ENCODE results near the gene INSYN1. TPM values are rescaled to one million over a fixed set of nuclear protein-coding genes. Genes with fewer than 3 reads are reported as not detected.

Gene INSYN1
- total and polyA plus RNA-seq, 9 of the 15 experiments (the other 6 are each of a cell fraction or from before 2014, with no cell fraction given), result not detected

DNA sequence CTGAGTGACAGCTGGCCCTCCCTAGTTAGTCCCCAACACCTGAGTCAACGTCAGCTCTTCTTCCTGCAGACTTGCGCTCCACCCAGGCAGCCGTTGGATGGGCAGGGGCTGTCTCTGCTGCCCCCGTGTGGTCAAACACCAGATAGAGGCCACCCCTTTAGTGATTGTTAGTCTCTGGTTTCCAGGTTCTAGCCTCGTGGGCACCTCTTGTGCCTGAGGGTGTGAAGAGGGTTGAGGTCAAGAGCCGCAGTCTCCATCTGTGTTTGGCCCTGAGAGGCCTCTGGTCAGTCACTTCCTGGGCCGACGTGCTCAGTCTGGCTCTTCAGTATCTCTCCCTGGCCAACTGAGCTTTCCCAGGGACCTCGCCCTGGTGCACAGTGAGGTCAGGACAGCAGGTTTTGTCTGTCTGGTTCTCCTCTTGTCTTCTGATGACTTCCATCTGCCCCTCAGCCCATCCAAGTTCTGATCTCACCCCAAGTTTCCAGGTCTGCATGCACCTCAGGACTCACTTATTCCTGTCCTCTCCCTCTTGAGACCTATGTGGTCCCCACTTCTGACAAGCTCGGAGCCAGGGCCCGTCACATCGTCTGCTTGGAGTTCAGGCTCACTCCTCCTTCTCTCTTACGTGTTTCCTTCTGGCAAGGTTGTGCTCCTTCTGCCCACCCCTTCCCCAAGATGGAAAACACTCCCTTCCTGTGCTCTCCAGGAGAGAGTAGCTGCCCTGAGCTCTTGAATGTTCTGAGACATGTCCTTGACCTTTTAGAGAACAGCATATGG is 48.1 kb downstream of the INSYN1 start:
- H3K4me2 ChIP-seq (ENCODE audit: insufficient read depth, low read length), result no peak overlapping the region
- in situ Hi-C loops (cut with MboI), result no loop called here
- H3K4me3 ChIP-seq, result no peak overlapping the region
- DNase-seq (ENCODE audit: extremely low read depth in 1 of 4, low spot score in 3 of 4) (peak; percentile 76 to 82 (median 78)), ATAC-seq (peak; percentile 93), FAIRE-seq (peak; percentile 93)
- H4K20me1 ChIP-seq (replicated peaks; ENCODE audit: control insufficient read depth, insufficient read depth, low read length), result peaks cover 17% of the 10 kb centered on the region
- no peak overlapping the region for H3K9ac ChIP-seq (ENCODE audit: insufficient read depth in 1 of 2, low read depth in 2 of 2, low read length in 2 of 2)
- ChIA-PET POLR2A (interaction anchor here (0.6 to 1.2 kb wide), 5 partner anchors 60 to 382 kb away, joined by 3 to 4 read pairs (median 3); partner anchors contain the start of gene NPTN), CTCF (ENCODE audit: low intra/inter-chr PET ratio) (interaction anchor here (0.7 to 2.0 kb wide), 5 partner anchors 69 to 465 kb away, joined by 3 to 12 read pairs (median 3); no protein-coding TSS in a partner anchor)
- H3K4me1 ChIP-seq (replicated peaks in 1 of 2; ENCODE audit: control insufficient read depth in 2 of 2, insufficient read depth in 2 of 2, low read length in 2 of 2), result no peaks in the 10 kb centered on the region
- no peaks in the 10 kb centered on the region for H3K36me3 ChIP-seq (ENCODE audit: control insufficient read depth, insufficient read depth, low read length)
- H2AFZ ChIP-seq (ENCODE audit: low read depth, low read length), result no peak overlapping the region
- 6% methylated on average over 12 of the region's 13 CpGs for WGBS (ENCODE audit: insufficient coverage, low coverage, missing lambda C conversion rate)
- no peaks in the 10 kb centered on the region for H3K9me1 ChIP-seq (ENCODE audit: control insufficient read depth, insufficient read depth, low read length)
- no peak overlapping the region for H3K27ac ChIP-seq (ENCODE audit: extremely low read depth, low read depth, low read length)
- H3K27me3 ChIP-seq (ENCODE audit: control insufficient read depth in 2 of 2, insufficient read depth in 2 of 2, low read length in 2 of 2), result no peaks in the 10 kb centered on the region; a peak in 1 of 5 replicates
- BruUV-seq (replicated peaks), result no TSS peak
- no peaks in the 10 kb centered on the region for H3K79me2 ChIP-seq (ENCODE audit: control insufficient read depth, insufficient read depth, low read length)
- H3K9me3 ChIP-seq (replicated peaks; ENCODE audit: control insufficient read depth, insufficient read depth, low read depth, low read length), result no peaks in the 10 kb centered on the region
- intact Hi-C loops (cut with micrococcal nuclease), result loop anchor here (2.0 to 5.0 kb wide), 2 partner anchors 398 to 464 kb away; no protein-coding TSS in a partner anchor
- TF ChIP-seq, protein P1, sequence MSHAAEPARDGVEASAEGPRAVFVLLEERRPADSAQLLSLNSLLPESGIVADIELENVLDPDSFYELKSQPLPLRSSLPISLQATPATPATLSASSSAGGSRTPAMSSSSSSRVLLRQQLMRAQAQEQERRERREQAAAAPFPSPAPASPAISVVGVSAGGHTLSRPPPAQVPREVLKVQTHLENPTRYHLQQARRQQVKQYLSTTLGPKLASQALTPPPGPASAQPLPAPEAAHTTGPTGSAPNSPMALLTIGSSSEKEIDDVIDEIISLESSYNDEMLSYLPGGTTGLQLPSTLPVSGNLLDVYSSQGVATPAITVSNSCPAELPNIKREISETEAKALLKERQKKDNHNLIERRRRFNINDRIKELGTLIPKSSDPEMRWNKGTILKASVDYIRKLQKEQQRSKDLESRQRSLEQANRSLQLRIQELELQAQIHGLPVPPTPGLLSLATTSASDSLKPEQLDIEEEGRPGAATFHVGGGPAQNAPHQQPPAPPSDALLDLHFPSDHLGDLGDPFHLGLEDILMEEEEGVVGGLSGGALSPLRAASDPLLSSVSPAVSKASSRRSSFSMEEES (CRISPR knock-in tag; IDR thresholded peaks at IDR 0.05), result no peak
- TF ChIP-seq ELF4 (CRISPR knock-in tag; IDR thresholded peaks at IDR 0.05), result no peak
- TF ChIP-seq MCM5 (IDR thresholded peaks at IDR 0.05; ENCODE audit: low read depth), result no peak
- peak; percentile 34; the same call in 1 of the 2 replicates for TF ChIP-seq CREM (IDR thresholded peaks at IDR 0.05; ENCODE audit: low read depth)
- TF ChIP-seq KAT7 (CRISPR knock-in tag; IDR thresholded peaks at IDR 0.05; ENCODE audit: borderline replicate concordance), result no peak
- TF ChIP-seq, protein P2, sequence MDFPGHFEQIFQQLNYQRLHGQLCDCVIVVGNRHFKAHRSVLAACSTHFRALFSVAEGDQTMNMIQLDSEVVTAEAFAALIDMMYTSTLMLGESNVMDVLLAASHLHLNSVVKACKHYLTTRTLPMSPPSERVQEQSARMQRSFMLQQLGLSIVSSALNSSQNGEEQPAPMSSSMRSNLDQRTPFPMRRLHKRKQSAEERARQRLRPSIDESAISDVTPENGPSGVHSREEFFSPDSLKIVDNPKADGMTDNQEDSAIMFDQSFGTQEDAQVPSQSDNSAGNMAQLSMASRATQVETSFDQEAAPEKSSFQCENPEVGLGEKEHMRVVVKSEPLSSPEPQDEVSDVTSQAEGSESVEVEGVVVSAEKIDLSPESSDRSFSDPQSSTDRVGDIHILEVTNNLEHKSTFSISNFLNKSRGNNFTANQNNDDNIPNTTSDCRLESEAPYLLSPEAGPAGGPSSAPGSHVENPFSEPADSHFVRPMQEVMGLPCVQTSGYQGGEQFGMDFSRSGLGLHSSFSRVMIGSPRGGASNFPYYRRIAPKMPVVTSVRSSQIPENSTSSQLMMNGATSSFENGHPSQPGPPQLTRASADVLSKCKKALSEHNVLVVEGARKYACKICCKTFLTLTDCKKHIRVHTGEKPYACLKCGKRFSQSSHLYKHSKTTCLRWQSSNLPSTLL (IDR thresholded peaks at IDR 0.05), result no peak
- TF ChIP-seq MCM2 (IDR thresholded peaks at IDR 0.05; ENCODE audit: low read depth), result no peak
- TF ChIP-seq CBX8 (IDR thresholded peaks at IDR 0.05; ENCODE audit: borderline replicate concordance, extremely low read depth, low read depth, low read length, poor library complexity, severe bottlenecking), result no peak
- no peak for TF ChIP-seq CBFB (CRISPR knock-in tag; IDR thresholded peaks at IDR 0.05)
- TF ChIP-seq KLF10 (CRISPR knock-in tag; IDR thresholded peaks at IDR 0.05), result no peak
- no peak for TF ChIP-seq EP400 (IDR thresholded peaks at IDR 0.05)
- TF ChIP-seq HNRNPL (IDR thresholded peaks at IDR 0.05; ENCODE audit: low read depth, low read length), result no peak
- no peak for TF ChIP-seq ZNF324 (CRISPR knock-in tag; IDR thresholded peaks at IDR 0.05)
- no peak for TF ChIP-seq RAD51 (IDR thresholded peaks at IDR 0.05; ENCODE audit: borderline replicate concordance, low read depth)
- TF ChIP-seq TCFL5 (CRISPR knock-in tag; conservative IDR thresholded peaks at IDR 0.05), result no peak
- no peak for TF ChIP-seq TGIF2 (CRISPR knock-in tag; IDR thresholded peaks at IDR 0.05)
- peak; percentile 34; the same call in 1 of the 2 replicates for TF ChIP-seq ESRRA (IDR thresholded peaks at IDR 0.05; ENCODE audit: borderline replicate concordance, low read depth)
- peak; percentile 32; the same call in 1 of the 2 replicates for TF ChIP-seq RB1 (IDR thresholded peaks at IDR 0.05; ENCODE audit: low read depth)
- TF ChIP-seq ESRRB (CRISPR knock-in tag; IDR thresholded peaks at IDR 0.05; ENCODE audit: borderline replicate concordance), result no peak
- TF ChIP-seq CTBP1 (IDR thresholded peaks at IDR 0.05; ENCODE audit: borderline replicate concordance), result peak; percentile 48; the same call in 1 of the 2 replicates

Data from K562 (cell line).